ENCODE results near the gene PIP5K1B.

The PIP5K1B gene

DNA sequence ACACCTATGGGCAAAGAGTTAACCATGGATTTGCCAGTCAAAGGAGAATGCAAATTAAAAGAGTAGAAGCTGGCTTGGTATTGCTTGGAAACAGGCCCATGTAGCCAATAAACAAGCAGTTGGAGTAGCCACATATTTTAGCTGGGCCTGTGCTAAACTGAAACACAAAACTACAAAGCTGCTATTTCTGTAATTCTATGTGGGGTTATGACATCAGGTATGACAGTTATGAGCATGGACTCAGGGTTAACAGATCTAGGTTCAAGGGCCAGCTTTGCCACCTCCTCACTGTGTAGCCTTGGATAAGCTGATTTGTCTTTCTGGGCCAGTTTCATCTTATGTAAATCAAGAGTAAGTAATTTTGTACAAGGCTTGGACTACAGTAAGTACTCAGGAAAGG lies 142.7 kb downstream of the PIP5K1B start:
- no peak for DNase-seq (ENCODE audit: low spot score)
- no peak for FAIRE-seq

- DNase-seq (ENCODE audit: low spot score) (no peak), FAIRE-seq (no peak)
These were observed 146.6 kb downstream of the PIP5K1B start for GRCh38 chr9:68851657-68852056.

- no peak for DNase-seq (ENCODE audit: low spot score)
These were observed 147.9 kb downstream of the PIP5K1B start for GRCh38 chr9:68852941-68853340.

DNA sequence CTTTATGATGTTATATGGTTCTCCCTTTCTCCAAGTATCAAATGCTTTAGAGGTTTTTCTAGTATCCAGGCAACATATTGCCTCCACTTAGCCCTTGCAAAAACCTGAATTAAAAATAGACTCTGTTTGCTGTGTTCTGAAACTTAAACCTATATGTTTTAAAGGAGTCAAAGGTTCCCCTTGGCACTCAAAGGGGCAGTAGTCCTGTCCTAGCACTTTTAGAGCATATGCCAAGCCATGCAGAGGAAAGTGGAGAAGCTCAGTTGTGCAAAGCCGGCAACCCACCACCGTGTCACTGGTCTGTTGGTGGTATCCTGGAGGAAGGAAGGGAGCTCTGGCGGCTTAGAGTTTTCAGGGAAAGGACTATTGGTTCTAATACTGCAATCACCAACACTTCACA lies 154.3 kb downstream of the PIP5K1B start:
- DNase-seq (ENCODE audit: low spot score) (no peak), FAIRE-seq (no peak)

More at GRCh38 chr9:68852941-68853340, 147.9 kb downstream of the PIP5K1B start:
- FAIRE-seq, result no peak

GRCh38 chr9:68860419-68860818 lies 155.4 kb downstream of the PIP5K1B start:
- no peak for FAIRE-seq

DNA sequence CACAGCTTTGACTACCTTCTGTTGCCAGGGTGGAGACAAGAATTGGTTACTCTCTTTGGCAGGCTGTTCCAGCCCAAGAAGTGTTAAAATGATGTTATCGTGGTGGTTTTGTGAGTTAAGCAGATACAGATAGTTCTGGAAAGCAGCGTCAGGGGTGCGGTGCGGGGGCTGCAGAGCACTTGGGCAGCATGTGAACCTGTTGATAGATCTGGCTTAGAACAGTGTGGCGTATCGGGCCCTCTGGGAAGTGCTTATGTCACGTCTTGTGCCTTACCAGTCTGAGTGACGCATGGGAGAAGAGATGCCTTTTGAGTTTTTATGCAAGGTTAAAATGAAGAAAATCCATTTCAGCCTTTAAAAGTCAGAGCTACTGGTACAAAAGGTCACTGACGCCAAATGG lies 156.4 kb downstream of the PIP5K1B start:
- FAIRE-seq (no peak), DNase-seq (ENCODE audit: low spot score) (no peak)

More at GRCh38 chr9:68860419-68860818, 155.4 kb downstream of the PIP5K1B start:
- DNase-seq (ENCODE audit: low spot score), result no peak

DNA sequence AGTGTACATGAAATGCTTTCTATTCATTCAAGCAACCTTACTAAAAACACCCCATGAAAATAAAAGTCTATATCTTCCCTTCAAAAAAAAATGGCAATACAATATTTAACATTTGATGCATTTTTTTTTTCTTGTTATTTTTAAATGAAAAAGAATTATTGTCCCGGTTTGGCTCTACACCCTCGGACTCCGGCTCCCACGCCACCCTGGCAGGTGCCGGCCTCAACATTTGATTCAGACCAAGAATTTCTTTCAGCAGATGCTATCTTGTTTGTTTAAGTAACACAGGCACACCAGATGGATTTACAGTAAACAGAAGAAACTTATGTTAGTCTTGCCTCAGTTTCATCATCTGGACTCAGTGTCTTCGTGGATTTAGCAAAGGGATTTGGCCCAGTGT lies 162.0 kb downstream of the PIP5K1B start:
- DNase-seq (ENCODE audit: low spot score) (no peak), FAIRE-seq (no peak)

DNA sequence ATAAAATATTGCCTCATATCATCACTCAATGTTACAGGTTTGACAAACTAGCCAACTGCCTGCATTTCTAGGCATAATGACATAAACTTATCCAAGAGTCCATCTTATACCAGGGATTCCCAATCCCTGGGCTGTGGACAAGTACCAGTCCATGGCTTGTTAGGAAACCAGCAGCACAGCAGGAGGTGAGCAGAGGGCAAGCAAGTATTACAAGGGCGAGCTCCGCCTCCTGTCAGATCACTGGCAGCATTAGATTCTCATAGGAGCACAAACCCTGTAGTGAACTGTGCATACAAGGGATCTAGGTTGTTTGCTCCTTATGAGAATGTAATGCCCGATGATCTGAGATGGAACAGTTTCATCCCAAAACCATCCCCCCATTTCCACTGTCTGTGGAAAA lies 164.0 kb downstream of the PIP5K1B start:
- FAIRE-seq, result no peak

GRCh38 chr9:68870086-68870485 lies 165.0 kb downstream of the PIP5K1B start:
- no peak for DNase-seq (ENCODE audit: low spot score)
- no peak for FAIRE-seq

More for the DNA sequence above, 164.0 kb downstream of the PIP5K1B start:
- DNase-seq (ENCODE audit: low spot score), result no peak

DNA sequence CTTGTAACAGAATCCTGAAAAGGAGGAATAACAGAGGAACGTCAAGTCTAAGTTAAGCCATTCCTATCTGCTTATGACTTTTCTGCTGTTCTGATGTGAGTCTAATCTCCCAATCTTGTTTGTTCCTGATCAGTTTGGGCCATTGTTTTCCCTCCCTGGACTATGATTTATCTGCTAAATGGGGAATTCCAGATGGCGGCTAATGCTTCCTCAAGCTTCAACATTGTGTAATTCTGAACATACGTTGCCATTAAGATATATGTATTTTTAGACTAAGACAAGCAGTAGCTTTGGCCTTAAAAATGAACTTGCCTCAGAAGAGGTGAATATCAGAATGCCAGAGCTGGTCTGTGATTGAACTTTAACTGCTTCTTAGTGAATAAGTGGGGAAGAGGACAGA lies 166.2 kb downstream of the PIP5K1B start:
- DNase-seq (ENCODE audit: low spot score), result no peak
- no peak for FAIRE-seq

DNA sequence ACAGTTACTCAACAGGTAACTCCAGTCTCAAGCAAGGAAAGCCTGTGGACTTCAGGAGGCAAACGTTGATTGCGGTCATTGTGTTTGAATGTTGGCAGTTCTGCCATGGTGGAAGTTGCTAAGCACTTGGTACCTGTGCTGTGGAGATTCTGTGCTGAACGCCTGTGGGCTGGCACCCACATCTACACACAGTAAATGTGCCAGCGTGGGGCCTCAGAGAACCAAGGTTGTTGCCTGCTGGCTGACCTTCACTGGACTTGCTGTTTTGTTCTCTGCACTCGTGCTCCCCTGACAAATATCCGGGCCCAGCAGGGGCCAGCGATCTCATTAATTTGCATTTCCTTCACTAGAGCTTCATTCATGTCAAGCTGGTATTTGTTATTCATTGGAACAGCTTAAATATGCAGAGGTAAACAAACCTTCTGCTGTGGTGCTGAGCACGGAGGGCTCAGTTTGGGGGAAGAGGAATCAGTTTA lies 167.0 kb downstream of the PIP5K1B start:
- DNase-seq (ENCODE audit: low spot score) (no peak), FAIRE-seq (no peak)

GRCh38 chr9:68873179-68873578 lies 168.1 kb downstream of the PIP5K1B start:
- FAIRE-seq (no peak), DNase-seq (ENCODE audit: low spot score) (no peak)

GRCh38 chr9:68876273-68876672 lies 171.2 kb downstream of the PIP5K1B start:
- FAIRE-seq (no peak), DNase-seq (ENCODE audit: low spot score) (no peak)

DNA sequence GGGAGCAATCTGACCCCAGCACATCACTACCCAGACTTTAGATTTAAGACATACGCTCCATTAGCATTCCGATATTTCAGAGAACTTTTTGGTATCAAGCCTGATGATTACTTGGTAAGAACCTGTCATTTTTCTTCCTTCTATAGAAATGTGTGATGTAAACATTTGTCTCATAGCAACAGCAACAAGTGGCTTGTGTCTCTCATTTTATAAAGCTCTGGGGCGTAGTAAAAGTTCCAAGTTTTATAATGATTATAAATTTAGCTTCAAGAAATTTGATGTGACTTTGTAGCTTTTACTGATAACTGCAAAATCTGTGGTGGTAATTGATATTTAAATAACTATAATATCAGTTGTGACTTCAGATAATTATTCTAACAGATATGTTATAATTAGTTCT lies 171.6 kb downstream of the PIP5K1B start:
- FAIRE-seq, result no peak

DNA sequence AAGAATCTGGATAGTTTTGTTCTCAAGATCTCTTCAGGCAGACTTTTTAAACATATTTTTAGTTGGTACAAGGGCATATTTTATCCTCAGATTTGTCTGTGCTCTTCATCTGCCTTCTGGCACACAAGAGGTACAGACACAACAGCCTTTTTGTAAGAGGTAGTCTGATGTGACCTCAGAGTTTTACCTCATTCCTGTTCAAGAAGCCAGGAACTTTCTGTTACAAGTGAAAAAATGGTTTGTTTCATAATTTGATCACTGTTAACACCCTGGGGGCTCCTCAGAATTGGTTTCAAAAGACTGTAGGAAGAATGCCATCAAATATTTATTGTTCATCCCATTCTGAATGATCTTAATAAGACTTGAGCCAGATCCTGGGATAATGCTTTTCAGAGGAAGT lies 172.2 kb downstream of the PIP5K1B start:
- FAIRE-seq (no peak), DNase-seq (ENCODE audit: low spot score) (no peak)

More for the DNA sequence above, 171.6 kb downstream of the PIP5K1B start:
- no peak for DNase-seq (ENCODE audit: low spot score)

DNA sequence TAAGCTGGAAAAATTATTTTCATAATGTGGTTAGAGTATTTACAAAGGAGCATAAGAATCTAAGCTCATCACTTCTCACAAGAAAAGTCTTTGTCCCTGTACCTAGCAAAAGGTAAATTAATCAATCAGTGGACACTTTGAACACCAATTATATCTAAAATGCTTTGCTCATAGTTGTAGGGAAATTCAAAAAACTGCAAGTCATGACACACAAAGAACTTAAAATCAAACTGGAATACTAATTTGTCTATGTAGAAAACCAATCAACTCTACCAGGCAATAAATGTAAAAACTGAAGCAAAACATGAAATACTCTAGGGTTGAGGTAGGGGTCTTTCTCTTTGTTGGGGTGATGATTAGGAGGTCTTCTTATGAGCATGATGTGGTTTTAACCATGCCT lies 173.4 kb downstream of the PIP5K1B start:
- FAIRE-seq (no peak), DNase-seq (ENCODE audit: low spot score) (no peak)

- FAIRE-seq, result no peak
- no peak for DNase-seq (ENCODE audit: low spot score)
These were observed 178.2 kb downstream of the PIP5K1B start for GRCh38 chr9:68883224-68883623.

DNA sequence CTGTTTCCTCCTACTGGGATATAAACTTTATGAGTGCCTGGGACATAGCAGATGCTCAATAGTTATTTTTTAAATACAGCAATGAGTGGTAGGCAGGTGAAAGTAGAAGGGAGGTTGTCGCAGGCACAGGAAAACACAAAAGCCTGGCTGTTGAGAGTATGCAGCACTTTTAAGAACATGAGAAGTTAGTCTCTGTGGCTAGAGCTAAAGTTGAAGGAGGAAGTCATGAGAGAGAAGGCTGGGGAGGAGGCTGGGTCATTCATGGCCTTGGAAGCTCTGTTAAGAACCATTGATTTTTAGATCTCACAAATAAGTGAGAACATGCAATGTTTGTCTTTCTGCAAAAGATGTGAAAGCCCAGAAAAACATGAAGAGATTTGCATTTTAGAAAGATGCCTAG lies 182.2 kb downstream of the PIP5K1B start:
- FAIRE-seq (no peak), DNase-seq (ENCODE audit: low spot score) (no peak)

- DNase-seq (ENCODE audit: low spot score), result no peak
- no peak for FAIRE-seq
These were observed 189.5 kb downstream of the PIP5K1B start for GRCh38 chr9:68894502-68894901.

GRCh38 chr9:68895741-68896478 lies 190.9 kb downstream of the PIP5K1B start:
- FAIRE-seq (no peak), DNase-seq (ENCODE audit: low spot score) (no peak)

DNA sequence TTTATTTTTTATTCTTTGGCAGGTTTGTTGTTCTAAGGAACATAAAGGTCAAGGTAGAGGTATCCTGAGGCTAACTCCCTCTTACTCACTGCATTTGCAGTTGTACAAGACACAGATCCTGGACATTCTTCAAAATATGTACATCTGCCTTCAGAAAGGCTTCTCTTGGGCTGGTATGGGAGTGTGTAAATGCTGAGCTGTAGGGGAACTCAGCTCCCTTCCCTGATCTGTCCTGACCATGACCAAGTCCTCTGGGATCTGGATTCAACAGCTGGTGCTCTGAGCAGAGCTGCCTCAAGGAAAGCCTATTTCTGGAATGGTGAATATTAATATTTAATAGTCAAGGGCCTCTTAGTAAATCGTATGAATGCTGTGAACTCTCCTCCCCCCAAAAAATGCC lies 191.4 kb downstream of the PIP5K1B start:
- DNase-seq (ENCODE audit: low spot score) (no peak), FAIRE-seq (no peak)

- DNase-seq (ENCODE audit: low spot score) (no peak), FAIRE-seq (no peak)
These were observed 192.6 kb downstream of the PIP5K1B start for GRCh38 chr9:68897577-68898145.

All from RCC 7860 (cell line).